GM18873 (cell line): ENCODE data around the gene UFL1.

Experiments used
- ATAC-seq: cut with Tn5 transposase; IDR thresholded peaks from one replicate; pipeline ENCODE4 v1.9.1; 2021; ENCODE audit warnings: mild to moderate bottlenecking, moderate library complexity, moderate number of reproducible peaks; ENCODE audit not compliant: unreplicated experiment, low FRiP score

The UFL1 gene

GRCh38 chr6:96570053-96570452 lies 48.4 kb downstream of the UFL1 start:
- ATAC-seq, result no peak

GRCh38 chr6:96571551-96571950 lies 49.9 kb downstream of the UFL1 start:
- ATAC-seq, result no peak

- ATAC-seq, result no peak
Measured at GRCh38 chr6:96575359-96575758, 53.8 kb downstream of the UFL1 start.

GRCh38 chr6:96576221-96576620 lies 54.6 kb downstream of the UFL1 start:
- ATAC-seq, result no peak

- no peak for ATAC-seq
Measured at GRCh38 chr6:96582021-96582420, 60.4 kb downstream of the UFL1 start.

DNA sequence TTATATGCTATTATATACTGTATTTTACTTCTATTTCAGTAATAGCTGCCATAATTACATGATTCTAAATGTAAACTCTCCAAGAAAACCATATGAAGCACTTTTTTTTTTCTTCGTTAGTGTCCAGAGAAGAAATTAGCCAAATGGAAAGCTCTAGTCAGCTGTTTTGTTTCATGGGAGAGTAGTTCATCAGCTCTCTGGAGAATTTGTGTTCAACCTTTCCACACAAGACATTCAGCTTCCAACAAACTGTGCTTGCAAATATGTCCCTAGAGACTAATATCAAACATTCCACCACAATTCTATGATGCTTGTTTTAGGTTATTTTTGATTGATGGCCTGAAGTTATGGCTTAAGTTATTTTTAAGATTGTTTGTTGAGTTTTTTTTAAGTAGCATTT lies 60.8 kb downstream of the UFL1 start:
- no peak for ATAC-seq

GRCh38 chr6:96604420-96604819 lies 82.8 kb downstream of the UFL1 start:
- no peak for ATAC-seq
